ENCODE results near the gene ABCC4. TPM values are rescaled to one million over a fixed set of nuclear protein-coding genes. Genes with fewer than 3 reads are reported as not detected.

Gene ABCC4
- total and polyA plus RNA-seq, 2 experiments from 2014 or later, result 4.3 to 12.2 TPM

DNA sequence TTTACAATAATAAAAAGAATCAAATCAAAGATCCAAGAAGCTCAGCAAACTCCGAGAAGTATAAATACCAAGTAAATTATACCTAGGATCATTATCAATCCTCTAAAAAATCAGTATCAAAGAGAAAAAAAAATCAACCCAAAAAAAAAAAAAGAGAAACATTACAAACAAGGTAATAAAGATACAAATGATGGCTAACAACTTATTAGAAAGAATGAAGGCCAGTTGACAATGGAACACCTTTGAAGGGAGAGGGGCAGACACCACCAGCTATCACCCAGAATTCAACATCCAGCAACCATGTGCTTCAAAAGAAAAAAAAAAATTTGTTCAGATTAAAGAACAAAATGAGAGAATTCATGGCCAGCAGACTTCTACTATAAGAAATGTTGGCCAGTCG is 77.2 kb downstream of the ABCC4 start:
- H3K4me3 Mint-ChIP-seq, result no peak overlapping the region
- Histone ChIP-seq H3K4me1 (ENCODE audit: insufficient read depth) (no peaks in the 10 kb centered on the region), H3K9me2 (ENCODE audit: insufficient read depth) (no peaks in the 10 kb centered on the region), H3K27ac (ENCODE audit: low read depth) (no peak overlapping the region), H3K4me2 (no peak overlapping the region), H3K27me3 (ENCODE audit: insufficient read depth) (no peaks in the 10 kb centered on the region), H3F3A (replicated peaks; ENCODE audit: low read depth) (no peaks in the 10 kb centered on the region), H3K79me2 (replicated peaks; ENCODE audit: insufficient read depth) (no peaks in the 10 kb centered on the region), H3K4me3 (no peak overlapping the region), H4K20me1 (replicated peaks; ENCODE audit: insufficient read depth) (no peaks in the 10 kb centered on the region), H2AFZ (no peak overlapping the region), H3K36me3 (ENCODE audit: insufficient read depth) (no peaks in the 10 kb centered on the region)
- ATAC-seq, result no peak
- no peak overlapping the region for H3K27ac Mint-ChIP-seq
- H3K27me3 Mint-ChIP-seq (ENCODE audit: insufficient read depth, low read depth, poor library complexity), result peaks cover 2% of the 10 kb centered on the region
- TF ChIP-seq NANOG (IDR thresholded peaks at IDR 0.05; ENCODE audit: borderline replicate concordance) (no peak), ZNF114 (CRISPR knock-in tag; IDR thresholded peaks at IDR 0.05) (no peak)
- TF ChIP-seq, protein P1, sequence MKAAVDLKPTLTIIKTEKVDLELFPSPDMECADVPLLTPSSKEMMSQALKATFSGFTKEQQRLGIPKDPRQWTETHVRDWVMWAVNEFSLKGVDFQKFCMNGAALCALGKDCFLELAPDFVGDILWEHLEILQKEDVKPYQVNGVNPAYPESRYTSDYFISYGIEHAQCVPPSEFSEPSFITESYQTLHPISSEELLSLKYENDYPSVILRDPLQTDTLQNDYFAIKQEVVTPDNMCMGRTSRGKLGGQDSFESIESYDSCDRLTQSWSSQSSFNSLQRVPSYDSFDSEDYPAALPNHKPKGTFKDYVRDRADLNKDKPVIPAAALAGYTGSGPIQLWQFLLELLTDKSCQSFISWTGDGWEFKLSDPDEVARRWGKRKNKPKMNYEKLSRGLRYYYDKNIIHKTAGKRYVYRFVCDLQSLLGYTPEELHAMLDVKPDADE (IDR thresholded peaks at IDR 0.05), result no peak
- TF ChIP-seq, protein P2, sequence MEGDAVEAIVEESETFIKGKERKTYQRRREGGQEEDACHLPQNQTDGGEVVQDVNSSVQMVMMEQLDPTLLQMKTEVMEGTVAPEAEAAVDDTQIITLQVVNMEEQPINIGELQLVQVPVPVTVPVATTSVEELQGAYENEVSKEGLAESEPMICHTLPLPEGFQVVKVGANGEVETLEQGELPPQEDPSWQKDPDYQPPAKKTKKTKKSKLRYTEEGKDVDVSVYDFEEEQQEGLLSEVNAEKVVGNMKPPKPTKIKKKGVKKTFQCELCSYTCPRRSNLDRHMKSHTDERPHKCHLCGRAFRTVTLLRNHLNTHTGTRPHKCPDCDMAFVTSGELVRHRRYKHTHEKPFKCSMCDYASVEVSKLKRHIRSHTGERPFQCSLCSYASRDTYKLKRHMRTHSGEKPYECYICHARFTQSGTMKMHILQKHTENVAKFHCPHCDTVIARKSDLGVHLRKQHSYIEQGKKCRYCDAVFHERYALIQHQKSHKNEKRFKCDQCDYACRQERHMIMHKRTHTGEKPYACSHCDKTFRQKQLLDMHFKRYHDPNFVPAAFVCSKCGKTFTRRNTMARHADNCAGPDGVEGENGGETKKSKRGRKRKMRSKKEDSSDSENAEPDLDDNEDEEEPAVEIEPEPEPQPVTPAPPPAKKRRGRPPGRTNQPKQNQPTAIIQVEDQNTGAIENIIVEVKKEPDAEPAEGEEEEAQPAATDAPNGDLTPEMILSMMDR (conservative IDR thresholded peaks at IDR 0.05; ENCODE audit: low read depth in 2 of 2), result no peak
- TF ChIP-seq, protein P3, sequence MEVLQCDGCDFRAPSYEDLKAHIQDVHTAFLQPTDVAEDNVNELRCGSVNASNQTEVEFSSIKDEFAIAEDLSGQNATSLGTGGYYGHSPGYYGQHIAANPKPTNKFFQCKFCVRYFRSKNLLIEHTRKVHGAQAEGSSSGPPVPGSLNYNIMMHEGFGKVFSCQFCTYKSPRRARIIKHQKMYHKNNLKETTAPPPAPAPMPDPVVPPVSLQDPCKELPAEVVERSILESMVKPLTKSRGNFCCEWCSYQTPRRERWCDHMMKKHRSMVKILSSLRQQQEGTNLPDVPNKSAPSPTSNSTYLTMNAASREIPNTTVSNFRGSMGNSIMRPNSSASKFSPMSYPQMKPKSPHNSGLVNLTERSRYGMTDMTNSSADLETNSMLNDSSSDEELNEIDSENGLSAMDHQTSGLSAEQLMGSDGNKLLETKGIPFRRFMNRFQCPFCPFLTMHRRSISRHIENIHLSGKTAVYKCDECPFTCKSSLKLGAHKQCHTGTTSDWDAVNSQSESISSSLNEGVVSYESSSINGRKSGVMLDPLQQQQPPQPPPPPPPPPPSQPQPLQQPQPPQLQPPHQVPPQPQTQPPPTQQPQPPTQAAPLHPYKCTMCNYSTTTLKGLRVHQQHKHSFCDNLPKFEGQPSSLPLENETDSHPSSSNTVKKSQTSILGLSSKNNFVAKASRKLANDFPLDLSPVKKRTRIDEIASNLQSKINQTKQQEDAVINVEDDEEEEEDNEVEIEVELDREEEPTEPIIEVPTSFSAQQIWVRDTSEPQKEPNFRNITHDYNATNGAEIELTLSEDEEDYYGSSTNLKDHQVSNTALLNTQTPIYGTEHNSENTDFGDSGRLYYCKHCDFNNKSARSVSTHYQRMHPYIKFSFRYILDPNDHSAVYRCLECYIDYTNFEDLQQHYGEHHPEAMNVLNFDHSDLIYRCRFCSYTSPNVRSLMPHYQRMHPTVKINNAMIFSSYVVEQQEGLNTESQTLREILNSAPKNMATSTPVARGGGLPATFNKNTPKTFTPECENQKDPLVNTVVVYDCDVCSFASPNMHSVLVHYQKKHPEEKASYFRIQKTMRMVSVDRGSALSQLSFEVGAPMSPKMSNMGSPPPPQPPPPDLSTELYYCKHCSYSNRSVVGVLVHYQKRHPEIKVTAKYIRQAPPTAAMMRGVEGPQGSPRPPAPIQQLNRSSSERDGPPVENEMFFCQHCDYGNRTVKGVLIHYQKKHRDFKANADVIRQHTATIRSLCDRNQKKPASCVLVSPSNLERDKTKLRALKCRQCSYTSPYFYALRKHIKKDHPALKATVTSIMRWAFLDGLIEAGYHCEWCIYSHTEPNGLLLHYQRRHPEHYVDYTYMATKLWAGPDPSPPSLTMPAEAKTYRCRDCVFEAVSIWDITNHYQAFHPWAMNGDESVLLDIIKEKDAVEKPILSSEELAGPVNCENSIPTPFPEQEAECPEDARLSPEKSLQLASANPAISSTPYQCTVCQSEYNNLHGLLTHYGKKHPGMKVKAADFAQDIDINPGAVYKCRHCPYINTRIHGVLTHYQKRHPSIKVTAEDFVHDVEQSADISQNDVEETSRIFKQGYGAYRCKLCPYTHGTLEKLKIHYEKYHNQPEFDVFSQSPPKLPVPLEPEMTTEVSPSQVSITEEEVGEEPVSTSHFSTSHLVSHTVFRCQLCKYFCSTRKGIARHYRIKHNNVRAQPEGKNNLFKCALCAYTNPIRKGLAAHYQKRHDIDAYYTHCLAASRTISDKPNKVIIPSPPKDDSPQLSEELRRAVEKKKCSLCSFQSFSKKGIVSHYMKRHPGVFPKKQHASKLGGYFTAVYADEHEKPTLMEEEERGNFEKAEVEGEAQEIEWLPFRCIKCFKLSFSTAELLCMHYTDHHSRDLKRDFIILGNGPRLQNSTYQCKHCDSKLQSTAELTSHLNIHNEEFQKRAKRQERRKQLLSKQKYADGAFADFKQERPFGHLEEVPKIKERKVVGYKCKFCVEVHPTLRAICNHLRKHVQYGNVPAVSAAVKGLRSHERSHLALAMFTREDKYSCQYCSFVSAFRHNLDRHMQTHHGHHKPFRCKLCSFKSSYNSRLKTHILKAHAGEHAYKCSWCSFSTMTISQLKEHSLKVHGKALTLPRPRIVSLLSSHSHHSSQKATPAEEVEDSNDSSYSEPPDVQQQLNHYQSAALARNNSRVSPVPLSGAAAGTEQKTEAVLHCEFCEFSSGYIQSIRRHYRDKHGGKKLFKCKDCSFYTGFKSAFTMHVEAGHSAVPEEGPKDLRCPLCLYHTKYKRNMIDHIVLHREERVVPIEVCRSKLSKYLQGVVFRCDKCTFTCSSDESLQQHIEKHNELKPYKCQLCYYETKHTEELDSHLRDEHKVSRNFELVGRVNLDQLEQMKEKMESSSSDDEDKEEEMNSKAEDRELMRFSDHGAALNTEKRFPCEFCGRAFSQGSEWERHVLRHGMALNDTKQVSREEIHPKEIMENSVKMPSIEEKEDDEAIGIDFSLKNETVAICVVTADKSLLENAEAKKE (CRISPR knock-in tag; IDR thresholded peaks at IDR 0.05), result no peak
- peaks cover 2% of the 10 kb centered on the region; the same call in 1 of the 3 replicates for H3K4me1 Mint-ChIP-seq
- DNase-seq (ENCODE audit: low spot score), result no peak
- no peaks in the 10 kb centered on the region for H3K36me3 Mint-ChIP-seq (ENCODE audit: low read depth)
- H3K9me3 Mint-ChIP-seq, result no peaks in the 10 kb centered on the region
